OCI-LY1 (cell line): ENCODE results near the gene WDR82.

Experiments
- H2AFZ ChIP-seq: fragments of 200-600 bp; sonication (generic), shearing (Covaris generic); 2 replicates; pipeline ENCODE4 v1.6.0; 2014; ENCODE audit warnings: antibody characterized with exemption, mild to moderate bottlenecking, low read length
- H3F3A ChIP-seq: fragments of 200-600 bp; sonication (generic), shearing (Covaris generic); 2 replicates; pipeline ENCODE4 v1.6.0; 2014; ENCODE audit warnings: mild to moderate bottlenecking, antibody characterized with exemption, low read length, moderate library complexity; ENCODE audit not compliant: insufficient read depth
- H3K27ac ChIP-seq: fragments of 200-600 bp; sonication (generic); 2 replicates; pipeline ENCODE4 v1.5.1; 2014; ENCODE audit warnings: low read length, mixed run types, mild to moderate bottlenecking, low read depth; ENCODE audit not compliant: poor library complexity, severe bottlenecking
- H3K27me3 ChIP-seq: fragments of 200-600 bp; sonication (generic); 2 replicates; pipeline ENCODE4 v1.6.0; 2014; ENCODE audit warnings: antibody characterized with exemption, mild to moderate bottlenecking, low read length, moderate library complexity; ENCODE audit not compliant: insufficient read depth
- H3K36me3 ChIP-seq: fragments of 200-600 bp; sonication (generic); 2 replicates; pipeline ENCODE4 v1.6.1; 2014; ENCODE audit warnings: mild to moderate bottlenecking, antibody characterized with exemption, low read length, moderate library complexity, mixed read lengths; ENCODE audit not compliant: insufficient read depth
- H3K4me1 ChIP-seq: fragments of 200-600 bp; sonication (generic); 2 replicates; pipeline ENCODE4 v1.5.1; 2014; ENCODE audit warnings: mild to moderate bottlenecking, low read length, moderate library complexity; ENCODE audit not compliant: insufficient read depth, severe bottlenecking
- H3K4me2 ChIP-seq: fragments of 200-600 bp; sonication (generic), shearing (Covaris generic); 2 replicates; pipeline ENCODE4 v1.6.1; 2014; ENCODE audit warnings: low read length
- H3K4me3 ChIP-seq: fragments of 200-600 bp; sonication (generic); 2 replicates; pipeline ENCODE4 v1.5.1; 2014; ENCODE audit warnings: low read length, low read depth, mild to moderate bottlenecking, mixed read lengths; ENCODE audit not compliant: poor library complexity, severe bottlenecking
- H3K79me2 ChIP-seq: fragments of 200-600 bp; shearing (Covaris generic); 2 replicates; pipeline ENCODE4 v1.6.1; 2016; ENCODE audit warnings: mixed run types, low read length, mixed read lengths; ENCODE audit not compliant: insufficient read depth
- H3K9ac ChIP-seq: fragments of 200-600 bp; sonication (generic), shearing (Covaris generic); 2 replicates; pipeline ENCODE4 v1.6.1; 2014; ENCODE audit warnings: mild to moderate bottlenecking, low read length, mixed read lengths
- H3K9me2 ChIP-seq: fragments of 200-600 bp; sonication (generic), shearing (Covaris generic); 2 replicates; pipeline ENCODE4 v1.6.1; 2014; ENCODE audit warnings: low read depth, mild to moderate bottlenecking, low read length, mixed read lengths
- H3K9me3 ChIP-seq: fragments of 200-600 bp; shearing (Covaris generic); 2 replicates; pipeline ENCODE4 v1.6.1; 2014; ENCODE audit warnings: low read length, mixed read lengths
- H4K20me1 ChIP-seq: fragments of 200-600 bp; sonication (generic), shearing (Covaris generic); 2 replicates; pipeline ENCODE4 v1.6.0; 2016; ENCODE audit warnings: mild to moderate bottlenecking, low read length; ENCODE audit not compliant: insufficient read depth
- CTCF ChIP-seq: fragments of 200-600 bp; sonication (generic), shearing (Covaris generic); IDR thresholded peaks from 2 replicates; pipeline ENCODE4 v1.5.1; 2017; ENCODE audit warnings: mild to moderate bottlenecking, antibody characterized with exemption, low read length, moderate library complexity, mixed read lengths
- EZH2 ChIP-seq: fragments of 200-600 bp; sonication (generic), shearing (Covaris generic); IDR thresholded peaks from 2 replicates; pipeline ENCODE4 v1.8.0; 2017; ENCODE audit warnings: borderline replicate concordance, mixed run types, mild to moderate bottlenecking, antibody characterized with exemption, low read length, moderate library complexity, mixed read lengths

Gene WDR82

DNA sequence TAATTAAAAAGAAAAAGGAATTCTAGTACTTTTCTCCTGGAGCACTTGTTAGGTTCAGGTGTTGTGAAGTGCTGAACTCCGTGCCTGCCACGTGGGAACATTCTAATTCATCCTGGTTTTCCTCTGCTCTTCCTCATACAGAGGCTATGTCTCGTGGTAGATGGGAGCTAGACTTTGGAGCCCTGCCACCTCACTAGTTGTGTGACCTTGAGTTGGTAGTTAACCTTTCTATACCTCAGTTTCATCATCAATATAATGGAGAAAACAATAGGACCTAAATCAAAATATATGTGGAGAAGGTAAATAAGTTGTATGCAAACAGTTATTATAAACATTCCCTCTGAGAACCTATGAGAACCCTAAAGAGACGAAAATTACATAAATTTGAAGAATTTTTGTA is 69.9 kb downstream of the WDR82 start:
- no peaks in the 10 kb centered on the region for H3F3A ChIP-seq
- H3K9me2 ChIP-seq, result no peaks in the 10 kb centered on the region
- H3K4me1 ChIP-seq, result peaks cover 8% of the 10 kb centered on the region
- no peaks in the 10 kb centered on the region for H3K9me3 ChIP-seq
- no peaks in the 10 kb centered on the region for H4K20me1 ChIP-seq
- H3K36me3 ChIP-seq, result peaks cover 96% of the 10 kb centered on the region
- H3K27ac ChIP-seq, result no peak overlapping the region
- no peak overlapping the region for H3K4me3 ChIP-seq
- H3K79me2 ChIP-seq, result no peaks in the 10 kb centered on the region
- no peaks in the 10 kb centered on the region for H3K27me3 ChIP-seq
- H3K4me2 ChIP-seq, result no peak overlapping the region
- no peak for TF ChIP-seq EZH2
- TF ChIP-seq CTCF, result no peak
- no peak overlapping the region for H2AFZ ChIP-seq
- no peak overlapping the region for H3K9ac ChIP-seq

DNA sequence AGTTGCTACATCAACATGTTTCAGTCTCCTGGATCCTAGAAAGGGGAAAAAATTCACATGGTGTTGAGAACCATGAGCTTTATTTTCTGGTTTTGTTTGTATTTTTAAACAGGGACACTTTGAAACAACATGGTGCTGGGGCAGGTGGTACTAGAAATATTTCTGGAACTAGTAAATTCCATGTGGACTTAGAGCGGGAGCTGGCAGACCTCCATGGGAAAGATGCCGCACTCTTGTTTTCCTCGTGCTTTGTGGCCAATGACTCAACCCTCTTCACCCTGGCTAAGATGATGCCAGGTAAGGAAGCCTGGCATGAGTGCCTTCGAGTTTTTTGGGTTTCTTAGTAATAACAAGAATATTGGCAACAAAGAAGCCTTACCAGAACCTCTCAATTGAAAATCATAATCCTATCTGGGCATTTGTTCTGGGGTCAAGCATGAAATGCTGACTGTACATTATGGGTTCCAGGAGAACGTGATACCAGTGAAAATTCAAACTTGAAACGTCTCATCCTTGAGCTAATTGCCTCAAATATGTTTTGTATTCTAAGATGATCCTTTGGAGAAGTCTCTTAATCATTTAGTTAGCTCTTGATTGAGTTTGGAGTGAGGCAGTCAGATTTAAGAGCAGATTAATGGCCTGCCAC is 72.6 kb downstream of the WDR82 start:
- Histone ChIP-seq H3K9me3 (no peaks in the 10 kb centered on the region), H3K79me2 (no peaks in the 10 kb centered on the region), H4K20me1 (no peaks in the 10 kb centered on the region), H3K27me3 (no peaks in the 10 kb centered on the region), H2AFZ (no peak overlapping the region), H3K9me2 (no peaks in the 10 kb centered on the region), H3K4me3 (no peak overlapping the region), H3K4me1 (peaks cover 8% of the 10 kb centered on the region), H3F3A (no peaks in the 10 kb centered on the region), H3K4me2 (no peak overlapping the region), H3K9ac (no peak overlapping the region), H3K27ac (no peak overlapping the region), H3K36me3 (peaks cover 94% of the 10 kb centered on the region)
- TF ChIP-seq EZH2, result no peak
- no peak for TF ChIP-seq CTCF
